ENCODE measurements around the gene TFAP2A.

The TFAP2A gene

GRCh38 chr6:10458287-10458686 lies 43.4 kb upstream of the TFAP2A start:
- peaks cover 22% of the 10 kb centered on the region for H3K27me3 Mint-ChIP-seq (ENCODE audit: low read depth, poor library complexity)
- DNase-seq: no peak
- no peak for TF ChIP-seq CTCF (IDR thresholded peaks at IDR 0.05)
- H3K4me1 Mint-ChIP-seq: peaks cover 5% of the 10 kb centered on the region
- no peak overlapping the region for H3K27ac Mint-ChIP-seq
- H3K36me3 Mint-ChIP-seq (ENCODE audit: low read depth): no peaks in the 10 kb centered on the region
- H3K9me3 Mint-ChIP-seq: no peaks in the 10 kb centered on the region
- no peak overlapping the region for H3K4me3 Mint-ChIP-seq

GRCh38 chr6:10453596-10453995 lies 38.7 kb upstream of the TFAP2A start:
- TF ChIP-seq CTCF (IDR thresholded peaks at IDR 0.05): no peak
- H3K4me1 Mint-ChIP-seq: no peaks in the 10 kb centered on the region
- no peak overlapping the region for H3K4me3 Mint-ChIP-seq
- H3K27me3 Mint-ChIP-seq (ENCODE audit: low read depth, poor library complexity): peaks cover 11% of the 10 kb centered on the region
- H3K36me3 Mint-ChIP-seq (ENCODE audit: low read depth): no peaks in the 10 kb centered on the region
- H3K27ac Mint-ChIP-seq: no peak overlapping the region
- H3K9me3 Mint-ChIP-seq: no peaks in the 10 kb centered on the region
- no peak for DNase-seq

GRCh38 chr6:10451828-10452509 lies 37.1 kb upstream of the TFAP2A start:
- H3K36me3 Mint-ChIP-seq (ENCODE audit: low read depth): no peaks in the 10 kb centered on the region
- no peak overlapping the region for H3K4me3 Mint-ChIP-seq
- no peak overlapping the region for H3K27ac Mint-ChIP-seq
- no peaks in the 10 kb centered on the region for H3K9me3 Mint-ChIP-seq
- TF ChIP-seq CTCF (IDR thresholded peaks at IDR 0.05): no peak
- DNase-seq: no peak
- peaks cover 11% of the 10 kb centered on the region for H3K27me3 Mint-ChIP-seq (ENCODE audit: low read depth, poor library complexity)
- H3K4me1 Mint-ChIP-seq: no peaks in the 10 kb centered on the region

GRCh38 chr6:10451394-10451793 lies 36.5 kb upstream of the TFAP2A start:
- Mint-ChIP-seq H3K27me3 (ENCODE audit: low read depth, poor library complexity) (peaks cover 9% of the 10 kb centered on the region), H3K36me3 (ENCODE audit: low read depth) (no peaks in the 10 kb centered on the region), H3K4me3 (no peak overlapping the region), H3K4me1 (no peaks in the 10 kb centered on the region), H3K27ac (no peak overlapping the region), H3K9me3 (no peaks in the 10 kb centered on the region)
- no peak for DNase-seq
- TF ChIP-seq CTCF (IDR thresholded peaks at IDR 0.05): no peak

- no peak for TF ChIP-seq CTCF (IDR thresholded peaks at IDR 0.05)
- H3K4me1 Mint-ChIP-seq: no peaks in the 10 kb centered on the region
- no peaks in the 10 kb centered on the region for H3K36me3 Mint-ChIP-seq (ENCODE audit: low read depth)
- H3K27me3 Mint-ChIP-seq (ENCODE audit: low read depth, poor library complexity): peaks cover 12% of the 10 kb centered on the region
- H3K9me3 Mint-ChIP-seq: no peaks in the 10 kb centered on the region
- DNase-seq: no peak
- H3K27ac Mint-ChIP-seq: no peak overlapping the region
- H3K4me3 Mint-ChIP-seq: no peak overlapping the region
Measured at GRCh38 chr6:10449751-10450150, 34.9 kb upstream of the TFAP2A start.

- no peaks in the 10 kb centered on the region for H3K36me3 Mint-ChIP-seq (ENCODE audit: low read depth)
- H3K4me1 Mint-ChIP-seq: no peaks in the 10 kb centered on the region
- H3K27me3 Mint-ChIP-seq (ENCODE audit: low read depth, poor library complexity): peaks cover 11% of the 10 kb centered on the region
- TF ChIP-seq CTCF (IDR thresholded peaks at IDR 0.05): no peak
- no peaks in the 10 kb centered on the region for H3K9me3 Mint-ChIP-seq
- DNase-seq: no peak
- H3K4me3 Mint-ChIP-seq: no peak overlapping the region
- no peak overlapping the region for H3K27ac Mint-ChIP-seq
Measured at GRCh38 chr6:10448096-10448495, 33.2 kb upstream of the TFAP2A start.
